K562 (cell line): ENCODE data around the gene MND1. TPM values are rescaled to one million over a fixed set of nuclear protein-coding genes. Genes with fewer than 3 reads are reported as not detected.

Source experiments
- ARID1B ChIP-seq: fragments of 450-650 bp; IDR thresholded peaks from 2 replicates; pipeline ENCODE4 v1.6.1; 2016; ENCODE audit warnings: antibody characterized with exemption, mild to moderate bottlenecking, inconsistent platforms
- ARNT ChIP-seq, 2 experiments: fragments of 450-650 bp; IDR thresholded peaks; 2 replicates each; pipeline ENCODE4 v1.6.1; 2016; ENCODE audit warnings: mild to moderate bottlenecking in 1 of 2
- BACH1 ChIP-seq: fragments of 200-800 bp; sonication (Bioruptor generic); IDR thresholded peaks from 2 replicates; pipeline ENCODE4 v1.6.1; 2016; ENCODE audit warnings: missing genetic modification characterization, missing compliant biosample characterization
- BRD9 ChIP-seq: fragments of 450-650 bp; IDR thresholded peaks from 2 replicates; pipeline ENCODE4 v1.6.1; 2018; ENCODE audit warnings: low read depth; ENCODE audit not compliant: partially characterized antibody
- CBFA2T2 ChIP-seq: fragments of 450-650 bp; conservative IDR thresholded peaks from 2 replicates; pipeline ENCODE4 v1.6.1; 2017; ENCODE audit warnings: mild to moderate bottlenecking
- CBX3 ChIP-seq, 2 experiments: IDR thresholded peaks; 1 replicate in 1 of 2; 2 replicates in 1 of 2; pipeline ENCODE4 v1.6.1; 2012; ENCODE audit warnings: inconsistent platforms in 2 of 2, low read length in 2 of 2, borderline replicate concordance in 1 of 2, control low read depth in 1 of 2
- CHCHD3 ChIP-seq: fragments of 250-450 bp; sonication (Bioruptor Pico); IDR thresholded peaks from 2 replicates; pipeline ENCODE4 v2.1.2; 2022; ENCODE audit warnings: mild to moderate bottlenecking
- DMBX1 ChIP-seq: fragments of 250-450 bp; sonication (Bioruptor Pico); IDR thresholded peaks from 2 replicates; pipeline ENCODE4 v1.8.0; 2022; ENCODE audit warnings: inconsistent platforms, mild to moderate bottlenecking, moderate library complexity, borderline replicate concordance
- GATA2 ChIP-seq: sonication (generic); formaldehyde crosslinking; IDR thresholded peaks from 2 replicates; pipeline ENCODE4 v1.4.0; 2020; ENCODE audit warnings: mild to moderate bottlenecking, missing genetic modification reagents
- GATAD2A ChIP-seq: fragments of 450-650 bp; IDR thresholded peaks from 2 replicates; pipeline ENCODE4 v1.6.1; 2017
- GATAD2B ChIP-seq: fragments of 450-650 bp; IDR thresholded peaks from 2 replicates; pipeline ENCODE4 v1.6.1; 2017; ENCODE audit warnings: mild to moderate bottlenecking, borderline replicate concordance
- MAFG ChIP-seq: fragments of 450-650 bp; conservative IDR thresholded peaks from 2 replicates; pipeline ENCODE4 v1.6.1; 2016; ENCODE audit warnings: missing genetic modification characterization, missing compliant biosample characterization
- MAZ ChIP-seq, 2 experiments: fragments of 450-650 bp in 1 of 2; sonication (generic) in 1 of 2; formaldehyde crosslinking; IDR thresholded peaks in 1 of 2; conservative IDR thresholded peaks in 1 of 2; 2 replicates each; pipeline versions ENCODE4 v1.4.0 to v1.5.0; 2020; ENCODE audit warnings: mild to moderate bottlenecking in 1 of 2, missing genetic modification reagents in 1 of 2
- NFIC ChIP-seq: fragments of 450-650 bp; IDR thresholded peaks from 2 replicates; pipeline ENCODE4 v1.6.1; 2017; ENCODE audit warnings: mild to moderate bottlenecking, inconsistent platforms
- NFRKB ChIP-seq: fragments of 450-650 bp; IDR thresholded peaks from 2 replicates; pipeline ENCODE4 v1.6.1; 2016; ENCODE audit warnings: low read depth
- NR2C2 ChIP-seq, 2 experiments: fragments of 200-800 bp in 1 of 2; sonication (Bioruptor generic) in 1 of 2; sonication (generic) in 1 of 2; formaldehyde crosslinking in 1 of 2; IDR thresholded peaks; 2 replicates each; pipeline versions ENCODE4 v1.6.1 to v1.8.0; 2016 to 2022; ENCODE audit warnings: mild to moderate bottlenecking in 1 of 2, missing compliant biosample characterization in 1 of 2, missing genetic modification characterization in 1 of 2, missing genetic modification reagents in 1 of 2
- RNF2 ChIP-seq: sonication (generic); IDR thresholded peaks from 2 replicates; pipeline ENCODE4 v1.6.1; 2016
- SMARCC2 ChIP-seq: fragments of 450-650 bp; IDR thresholded peaks from 2 replicates; pipeline ENCODE4 v1.6.1; 2017; ENCODE audit warnings: antibody characterized with exemption, moderate library complexity, mild to moderate bottlenecking, low read depth
- SMARCE1 ChIP-seq: fragments of 450-650 bp; IDR thresholded peaks from 2 replicates; pipeline ENCODE4 v1.7.1; 2016; ENCODE audit warnings: mild to moderate bottlenecking
- SNAPC5 ChIP-seq: fragments of 250-450 bp; sonication (Bioruptor Pico); IDR thresholded peaks from 2 replicates; pipeline ENCODE4 v1.8.0; 2021; ENCODE audit warnings: moderate library complexity, mild to moderate bottlenecking, inconsistent platforms
- SRSF7 ChIP-seq: fragments of 200-400 bp; formaldehyde crosslinking; optimal IDR thresholded peaks from 2 replicates; pipeline ENCODE3; 2017; ENCODE audit warnings: mild to moderate bottlenecking, low read depth, low read length
- TBL1XR1 ChIP-seq, 2 experiments: IDR thresholded peaks; 2 replicates each; pipeline ENCODE4 v1.6.1; 2012; ENCODE audit warnings: improper control_type of control experiment in 2 of 2, low read length in 2 of 2, mild to moderate bottlenecking in 1 of 2
- ZNF143 ChIP-seq: sonication (generic); formaldehyde crosslinking; IDR thresholded peaks from 2 replicates; pipeline ENCODE4 v1.9.0; 2022; ENCODE audit warnings: mild to moderate bottlenecking, missing genetic modification reagents
- ZNF76 ChIP-seq: fragments of 250-450 bp; sonication (Bioruptor Pico); IDR thresholded peaks from 2 replicates; pipeline ENCODE4 v1.4.0; 2020; ENCODE audit warnings: mild to moderate bottlenecking, moderate library complexity, borderline replicate concordance
- polyA plus RNA-seq, 8 experiments: library from polyadenylated mRNA; depleted of rRNA in 4 of 8; stranded (reverse) in 5 of 8; unstranded in 3 of 8; fragments of >200 nt; fragmentation: Nextera tagmentation in 2 of 8; fragmentation: Illumina TruSeq in 1 of 8; extraction: Ambion mirVana in 2 of 8; extraction: Trizol in 1 of 8; gene quantifications; 2 replicates each; pipeline versions ENCODE4 v1.2.1 to v1.2.3, GENCODE V29; 2011 to 2014; ENCODE audit warnings: inconsistent platforms in 1 of 8, missing spikeins in 1 of 8
- total RNA-seq, 7 experiments: library from RNA; depleted of rRNA in 6 of 7; stranded (reverse); fragments of >200 nt in 6 of 7; fragmentation: Illumina TruSeq in 2 of 7; extraction: Trizol in 2 of 7; gene quantifications; 2 replicates each; pipeline versions ENCODE4 v1.2.1 to v1.2.3, GENCODE V29; 2011 to 2021; ENCODE audit warnings: low replicate concordance in 1 of 7
- TF ChIP-seq, protein P1 (sequence below): fragments of 450-650 bp; IDR thresholded peaks from 2 replicates; pipeline ENCODE4 v1.6.1; 2017; ENCODE audit warnings: antibody characterized with exemption, mild to moderate bottlenecking
- TF ChIP-seq, protein P2 (sequence below), 2 experiments: fragments of 450-650 bp in 1 of 2; sonication (generic) in 1 of 2; formaldehyde crosslinking in 1 of 2; IDR thresholded peaks in 1 of 2; conservative IDR thresholded peaks in 1 of 2; 2 replicates each; pipeline versions ENCODE4 v1.6.1 to v1.8.1; 2016 to 2023; ENCODE audit warnings: mild to moderate bottlenecking in 2 of 2, moderate library complexity in 2 of 2, inconsistent platforms in 1 of 2, missing genetic modification reagents in 1 of 2

Gene MND1
- total and polyA plus RNA-seq, 9 of the 15 experiments (the other 6 are each of a cell fraction or from before 2014, with no cell fraction given), result 35.3 to 94.1 (median 59.9) TPM

- TF ChIP-seq ARID1B (peak; percentile 96), TBL1XR1 (IDR thresholded peaks at IDR 0.05; ENCODE audit: low read length in 2 of 2) (peak in 1 of 2 experiments; percentile 89; a peak in 2 of 4 replicates), MAFG (peak; percentile 97), CBX3 (IDR thresholded peaks at IDR 0.05; ENCODE audit: borderline replicate concordance in 1 of 2, low read length in 2 of 2) (peak in 1 of 2 experiments; percentile 78; a peak in 1 of 3 replicates), CBFA2T2 (peak; percentile 91), ZNF143 (CRISPR knock-in tag) (no peak), SRSF7 (no peak), ARNT (IDR thresholded peaks at IDR 0.05) (peak; percentile 29 to 87; a peak in 2 of 4 replicates), SMARCC2 (peak; percentile 82), GATAD2B (peak; percentile 54), NFIC (peak; percentile 83), SMARCE1 (peak; percentile 88), MAZ (CRISPR knock-in tag; conservative IDR thresholded peaks at IDR 0.05 in 1 of 2, IDR thresholded peaks at IDR 0.05 in 1 of 2) (peak in 1 of 2 experiments; percentile 66; a peak in 2 of 4 replicates), NFRKB (0 out of 2 replicates have a peak, but pooled peaks have one; percentile 29), ZNF76 (CRISPR knock-in tag) (no peak), GATA2 (peak; percentile 46; the same call in 1 of the 2 replicates), RNF2 (peak; percentile 60; the same call in 1 of the 2 replicates), BRD9 (peak; percentile 83), DMBX1 (peak; percentile 65; the same call in 1 of the 2 replicates), SNAPC5 (CRISPR knock-in tag) (no peak), GATAD2A (peak; percentile 65; the same call in 1 of the 2 replicates), CHCHD3 (CRISPR knock-in tag) (no peak), BACH1 (peak; percentile 58; the same call in 1 of the 2 replicates), NR2C2 (CRISPR knock-in tag; IDR thresholded peaks at IDR 0.05) (no peak), NR2C2 (tag; IDR thresholded peaks at IDR 0.05) (0 out of 2 replicates have a peak, but pooled peaks have one; percentile 16)
- TF ChIP-seq, protein P1, sequence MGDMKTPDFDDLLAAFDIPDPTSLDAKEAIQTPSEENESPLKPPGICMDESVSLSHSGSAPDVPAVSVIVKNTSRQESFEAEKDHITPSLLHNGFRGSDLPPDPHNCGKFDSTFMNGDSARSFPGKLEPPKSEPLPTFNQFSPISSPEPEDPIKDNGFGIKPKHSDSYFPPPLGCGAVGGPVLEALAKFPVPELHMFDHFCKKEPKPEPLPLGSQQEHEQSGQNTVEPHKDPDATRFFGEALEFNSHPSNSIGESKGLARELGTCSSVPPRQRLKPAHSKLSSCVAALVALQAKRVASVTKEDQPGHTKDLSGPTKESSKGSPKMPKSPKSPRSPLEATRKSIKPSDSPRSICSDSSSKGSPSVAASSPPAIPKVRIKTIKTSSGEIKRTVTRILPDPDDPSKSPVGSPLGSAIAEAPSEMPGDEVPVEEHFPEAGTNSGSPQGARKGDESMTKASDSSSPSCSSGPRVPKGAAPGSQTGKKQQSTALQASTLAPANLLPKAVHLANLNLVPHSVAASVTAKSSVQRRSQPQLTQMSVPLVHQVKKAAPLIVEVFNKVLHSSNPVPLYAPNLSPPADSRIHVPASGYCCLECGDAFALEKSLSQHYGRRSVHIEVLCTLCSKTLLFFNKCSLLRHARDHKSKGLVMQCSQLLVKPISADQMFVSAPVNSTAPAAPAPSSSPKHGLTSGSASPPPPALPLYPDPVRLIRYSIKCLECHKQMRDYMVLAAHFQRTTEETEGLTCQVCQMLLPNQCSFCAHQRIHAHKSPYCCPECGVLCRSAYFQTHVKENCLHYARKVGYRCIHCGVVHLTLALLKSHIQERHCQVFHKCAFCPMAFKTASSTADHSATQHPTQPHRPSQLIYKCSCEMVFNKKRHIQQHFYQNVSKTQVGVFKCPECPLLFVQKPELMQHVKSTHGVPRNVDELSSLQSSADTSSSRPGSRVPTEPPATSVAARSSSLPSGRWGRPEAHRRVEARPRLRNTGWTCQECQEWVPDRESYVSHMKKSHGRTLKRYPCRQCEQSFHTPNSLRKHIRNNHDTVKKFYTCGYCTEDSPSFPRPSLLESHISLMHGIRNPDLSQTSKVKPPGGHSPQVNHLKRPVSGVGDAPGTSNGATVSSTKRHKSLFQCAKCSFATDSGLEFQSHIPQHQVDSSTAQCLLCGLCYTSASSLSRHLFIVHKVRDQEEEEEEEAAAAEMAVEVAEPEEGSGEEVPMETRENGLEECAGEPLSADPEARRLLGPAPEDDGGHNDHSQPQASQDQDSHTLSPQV, result peak; percentile 92
- TF ChIP-seq, protein P2, sequence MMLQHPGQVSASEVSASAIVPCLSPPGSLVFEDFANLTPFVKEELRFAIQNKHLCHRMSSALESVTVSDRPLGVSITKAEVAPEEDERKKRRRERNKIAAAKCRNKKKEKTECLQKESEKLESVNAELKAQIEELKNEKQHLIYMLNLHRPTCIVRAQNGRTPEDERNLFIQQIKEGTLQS (IDR thresholded peaks at IDR 0.05), result peak; percentile 67
- TF ChIP-seq, protein P2 (CRISPR knock-in tag; conservative IDR thresholded peaks at IDR 0.05), result no peak
Measured at GRCh38 chr4:153464068-153464467, 119.6 kb downstream of the MND1 start (continued).
